SK-N-SH treated with all-trans-retinoic acid at 6 μM for 48 hours (cell line): ENCODE measurements around the gene ABR.

Experiments
- ATAC-seq: fragments of 200-7000 bp; cut with Tn5 transposase; 3 replicates; pipeline ENCODE4 v1.9.1; 2020; ENCODE audit warnings: mild to moderate bottlenecking, moderate library complexity
- ARNTL ChIP-seq: fragments of 450-650 bp; formaldehyde crosslinking; IDR thresholded peaks from 2 replicates; pipeline ENCODE4 v1.5.0; 2020; ENCODE audit warnings: low read depth, mild to moderate bottlenecking, moderate library complexity, borderline replicate concordance
- BACH2 ChIP-seq: fragments of 250-450 bp; sonication (Bioruptor Pico); IDR thresholded peaks from 2 replicates; pipeline ENCODE4 v1.9.0; 2021; ENCODE audit warnings: mild to moderate bottlenecking, borderline replicate concordance
- CREB5 ChIP-seq: fragments of 250-450 bp; sonication (Bioruptor Pico); IDR thresholded peaks from 2 replicates; pipeline ENCODE4 v1.5.1; 2020; ENCODE audit warnings: low read depth, mild to moderate bottlenecking, moderate library complexity
- CSDC2 ChIP-seq: fragments of 250-450 bp; sonication (Bioruptor Pico); IDR thresholded peaks from 2 replicates; pipeline ENCODE4 v1.5.0; 2020; ENCODE audit warnings: mild to moderate bottlenecking, moderate library complexity
- ESRRG ChIP-seq: fragments of 250-450 bp; sonication (Bioruptor Pico); IDR thresholded peaks from 2 replicates; pipeline ENCODE4 v1.6.1; 2021; ENCODE audit warnings: mild to moderate bottlenecking
- GLIS3 ChIP-seq: fragments of 250-450 bp; sonication (Bioruptor Pico); IDR thresholded peaks from 2 replicates; pipeline ENCODE4 v1.5.0; 2020; ENCODE audit warnings: mild to moderate bottlenecking, moderate library complexity
- ISL1 ChIP-seq: fragments of 250-450 bp; sonication (Bioruptor Pico); IDR thresholded peaks from 2 replicates; pipeline ENCODE4 v2.1.2; 2022; ENCODE audit warnings: mild to moderate bottlenecking, moderate library complexity
- POU6F1 ChIP-seq: fragments of 250-450 bp; sonication (Bioruptor Pico); IDR thresholded peaks from 2 replicates; pipeline ENCODE4 v1.8.0; 2021; ENCODE audit warnings: low read depth, mild to moderate bottlenecking, moderate library complexity, borderline replicate concordance
- PPARA ChIP-seq: fragments of 250-450 bp; sonication (Bioruptor Pico); IDR thresholded peaks from 2 replicates; pipeline ENCODE4 v1.5.0; 2020; ENCODE audit warnings: mild to moderate bottlenecking, borderline replicate concordance
- SNAI2 ChIP-seq: fragments of 250-450 bp; sonication (Bioruptor Pico); IDR thresholded peaks from 2 replicates; pipeline ENCODE4 v1.5.0; 2020; ENCODE audit warnings: mild to moderate bottlenecking, moderate library complexity
- TCF4 ChIP-seq: fragments of 250-450 bp; sonication (Bioruptor Pico); IDR thresholded peaks from 2 replicates; pipeline ENCODE4 v1.8.0; 2021; ENCODE audit warnings: mild to moderate bottlenecking, moderate library complexity, borderline replicate concordance
- TOX ChIP-seq: fragments of 250-450 bp; sonication (Bioruptor Pico); IDR thresholded peaks from 2 replicates; pipeline ENCODE4 v1.8.0; 2021; ENCODE audit warnings: mild to moderate bottlenecking, moderate library complexity, borderline replicate concordance
- ZFP3 ChIP-seq: fragments of 250-450 bp; sonication (Bioruptor Pico); IDR thresholded peaks from 2 replicates; pipeline ENCODE4 v1.5.0; 2020; ENCODE audit warnings: mild to moderate bottlenecking, moderate library complexity
- ZFP30 ChIP-seq: fragments of 450-650 bp; formaldehyde crosslinking; IDR thresholded peaks from 2 replicates; pipeline ENCODE4 v1.5.0; 2022; ENCODE audit warnings: mild to moderate bottlenecking, moderate library complexity
- ZNF565 ChIP-seq: fragments of 450-650 bp; formaldehyde crosslinking; conservative IDR thresholded peaks from 2 replicates; pipeline ENCODE4 v1.5.0; 2020; ENCODE audit warnings: low read depth, mild to moderate bottlenecking, moderate library complexity
- ZNF70 ChIP-seq: fragments of 450-650 bp; formaldehyde crosslinking; IDR thresholded peaks from 2 replicates; pipeline ENCODE4 v1.5.0; 2020; ENCODE audit warnings: mild to moderate bottlenecking, moderate library complexity
- ZNF8 ChIP-seq: fragments of 450-650 bp; formaldehyde crosslinking; IDR thresholded peaks from 2 replicates; pipeline ENCODE4 v1.5.0; 2020; ENCODE audit warnings: mild to moderate bottlenecking, moderate library complexity
- TF ChIP-seq, protein P1 (sequence below): fragments of 250-450 bp; sonication (Bioruptor Pico); IDR thresholded peaks from 2 replicates; pipeline ENCODE4 v1.5.1; 2021; ENCODE audit warnings: mild to moderate bottlenecking, moderate library complexity
- TF ChIP-seq, protein P2 (sequence below): fragments of 250-450 bp; sonication (Bioruptor Pico); IDR thresholded peaks from 2 replicates; pipeline ENCODE4 v1.8.0; 2020; ENCODE audit warnings: mild to moderate bottlenecking, moderate library complexity, borderline replicate concordance
- TF ChIP-seq, protein P3 (sequence below): fragments of 250-450 bp; sonication (Bioruptor Pico); IDR thresholded peaks from 2 replicates; pipeline ENCODE4 v1.5.0; 2020; ENCODE audit warnings: mild to moderate bottlenecking, moderate library complexity

The ABR gene

GRCh38 chr17:1107777-1108477 lies 71.9 kb downstream of the ABR start (continued):
- TF ChIP-seq ZNF8 (CRISPR knock-in tag): no peak
- TF ChIP-seq, all 23 proteins: peak for 0

DNA sequence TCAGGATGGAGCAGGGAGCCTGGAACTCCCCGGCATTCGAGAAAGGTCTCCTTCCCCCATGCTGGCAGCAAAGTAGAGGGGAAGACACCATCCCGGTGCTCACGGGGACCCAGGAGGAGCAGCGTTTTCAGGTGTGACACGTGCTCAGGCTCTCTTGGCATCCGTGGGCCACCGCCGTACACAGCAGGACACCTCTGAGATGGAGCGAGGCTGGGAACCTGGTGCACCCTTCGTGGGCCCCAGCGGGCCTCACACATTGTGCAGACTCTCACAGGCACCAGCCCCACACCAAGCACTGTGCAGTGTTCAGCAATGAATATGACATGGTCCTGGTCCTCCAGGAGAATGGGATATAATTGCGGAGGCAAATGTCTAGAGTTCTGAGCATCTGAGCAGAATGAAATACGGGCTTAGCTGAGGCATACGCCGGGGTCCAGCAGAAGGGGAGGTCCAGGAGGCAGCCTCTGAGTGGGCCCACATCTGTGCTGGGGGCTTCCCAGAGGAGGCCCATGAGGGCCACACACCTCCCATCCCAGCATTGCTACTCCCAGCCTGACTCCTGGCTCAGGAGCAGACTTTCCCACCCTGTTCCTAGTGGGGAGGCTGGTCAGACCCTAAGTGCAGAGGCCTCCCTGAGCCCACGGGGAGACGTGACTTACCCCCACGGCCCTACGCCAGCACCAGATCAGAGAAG lies 72.6 kb downstream of the ABR start:
- ATAC-seq: no peak
- TF ChIP-seq ISL1 (CRISPR knock-in tag) (no peak), PPARA (no peak), CREB5 (CRISPR knock-in tag) (no peak), BACH2 (CRISPR knock-in tag) (no peak), ZNF8 (CRISPR knock-in tag) (no peak), CSDC2 (CRISPR knock-in tag) (no peak), ZFP3 (no peak), TOX (CRISPR knock-in tag) (no peak), GLIS3 (CRISPR knock-in tag) (no peak), ARNTL (CRISPR knock-in tag) (no peak), SNAI2 (CRISPR knock-in tag) (no peak)
- TF ChIP-seq, protein P1, sequence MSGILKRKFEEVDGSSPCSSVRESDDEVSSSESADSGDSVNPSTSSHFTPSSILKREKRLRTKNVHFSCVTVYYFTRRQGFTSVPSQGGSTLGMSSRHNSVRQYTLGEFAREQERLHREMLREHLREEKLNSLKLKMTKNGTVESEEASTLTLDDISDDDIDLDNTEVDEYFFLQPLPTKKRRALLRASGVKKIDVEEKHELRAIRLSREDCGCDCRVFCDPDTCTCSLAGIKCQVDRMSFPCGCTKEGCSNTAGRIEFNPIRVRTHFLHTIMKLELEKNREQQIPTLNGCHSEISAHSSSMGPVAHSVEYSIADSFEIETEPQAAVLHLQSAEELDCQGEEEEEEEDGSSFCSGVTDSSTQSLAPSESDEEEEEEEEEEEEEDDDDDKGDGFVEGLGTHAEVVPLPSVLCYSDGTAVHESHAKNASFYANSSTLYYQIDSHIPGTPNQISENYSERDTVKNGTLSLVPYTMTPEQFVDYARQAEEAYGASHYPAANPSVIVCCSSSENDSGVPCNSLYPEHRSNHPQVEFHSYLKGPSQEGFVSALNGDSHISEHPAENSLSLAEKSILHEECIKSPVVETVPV: no peak
- TF ChIP-seq, protein P2, sequence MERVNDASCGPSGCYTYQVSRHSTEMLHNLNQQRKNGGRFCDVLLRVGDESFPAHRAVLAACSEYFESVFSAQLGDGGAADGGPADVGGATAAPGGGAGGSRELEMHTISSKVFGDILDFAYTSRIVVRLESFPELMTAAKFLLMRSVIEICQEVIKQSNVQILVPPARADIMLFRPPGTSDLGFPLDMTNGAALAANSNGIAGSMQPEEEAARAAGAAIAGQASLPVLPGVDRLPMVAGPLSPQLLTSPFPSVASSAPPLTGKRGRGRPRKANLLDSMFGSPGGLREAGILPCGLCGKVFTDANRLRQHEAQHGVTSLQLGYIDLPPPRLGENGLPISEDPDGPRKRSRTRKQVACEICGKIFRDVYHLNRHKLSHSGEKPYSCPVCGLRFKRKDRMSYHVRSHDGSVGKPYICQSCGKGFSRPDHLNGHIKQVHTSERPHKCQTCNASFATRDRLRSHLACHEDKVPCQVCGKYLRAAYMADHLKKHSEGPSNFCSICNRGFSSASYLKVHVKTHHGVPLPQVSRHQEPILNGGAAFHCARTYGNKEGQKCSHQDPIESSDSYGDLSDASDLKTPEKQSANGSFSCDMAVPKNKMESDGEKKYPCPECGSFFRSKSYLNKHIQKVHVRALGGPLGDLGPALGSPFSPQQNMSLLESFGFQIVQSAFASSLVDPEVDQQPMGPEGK (CRISPR knock-in tag): no peak
- TF ChIP-seq, protein P3, sequence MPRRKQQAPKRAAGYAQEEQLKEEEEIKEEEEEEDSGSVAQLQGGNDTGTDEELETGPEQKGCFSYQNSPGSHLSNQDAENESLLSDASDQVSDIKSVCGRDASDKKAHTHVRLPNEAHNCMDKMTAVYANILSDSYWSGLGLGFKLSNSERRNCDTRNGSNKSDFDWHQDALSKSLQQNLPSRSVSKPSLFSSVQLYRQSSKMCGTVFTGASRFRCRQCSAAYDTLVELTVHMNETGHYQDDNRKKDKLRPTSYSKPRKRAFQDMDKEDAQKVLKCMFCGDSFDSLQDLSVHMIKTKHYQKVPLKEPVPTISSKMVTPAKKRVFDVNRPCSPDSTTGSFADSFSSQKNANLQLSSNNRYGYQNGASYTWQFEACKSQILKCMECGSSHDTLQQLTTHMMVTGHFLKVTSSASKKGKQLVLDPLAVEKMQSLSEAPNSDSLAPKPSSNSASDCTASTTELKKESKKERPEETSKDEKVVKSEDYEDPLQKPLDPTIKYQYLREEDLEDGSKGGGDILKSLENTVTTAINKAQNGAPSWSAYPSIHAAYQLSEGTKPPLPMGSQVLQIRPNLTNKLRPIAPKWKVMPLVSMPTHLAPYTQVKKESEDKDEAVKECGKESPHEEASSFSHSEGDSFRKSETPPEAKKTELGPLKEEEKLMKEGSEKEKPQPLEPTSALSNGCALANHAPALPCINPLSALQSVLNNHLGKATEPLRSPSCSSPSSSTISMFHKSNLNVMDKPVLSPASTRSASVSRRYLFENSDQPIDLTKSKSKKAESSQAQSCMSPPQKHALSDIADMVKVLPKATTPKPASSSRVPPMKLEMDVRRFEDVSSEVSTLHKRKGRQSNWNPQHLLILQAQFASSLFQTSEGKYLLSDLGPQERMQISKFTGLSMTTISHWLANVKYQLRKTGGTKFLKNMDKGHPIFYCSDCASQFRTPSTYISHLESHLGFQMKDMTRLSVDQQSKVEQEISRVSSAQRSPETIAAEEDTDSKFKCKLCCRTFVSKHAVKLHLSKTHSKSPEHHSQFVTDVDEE (CRISPR knock-in tag): no peak

GRCh38 chr17:1104222-1104621 lies 75.6 kb downstream of the ABR start:
- no peak for ATAC-seq

More at GRCh38 chr17:1104222-1104621, 75.6 kb downstream of the ABR start:
- TF ChIP-seq ZFP3 (no peak), BACH2 (CRISPR knock-in tag) (no peak), CSDC2 (CRISPR knock-in tag) (no peak), GLIS3 (CRISPR knock-in tag) (no peak), ZNF70 (no peak), ARNTL (CRISPR knock-in tag) (no peak), ESRRG (CRISPR knock-in tag) (no peak), TOX (CRISPR knock-in tag) (no peak), PPARA (no peak), ZNF8 (CRISPR knock-in tag) (no peak), TCF4 (no peak), ZFP30 (no peak), SNAI2 (CRISPR knock-in tag) (no peak), POU6F1 (no peak), ZNF565 (CRISPR knock-in tag) (no peak), CREB5 (CRISPR knock-in tag) (no peak)
- TF ChIP-seq, protein P2 (CRISPR knock-in tag): no peak
- TF ChIP-seq, protein P1: no peak
